Ascending aorta (tissue), 2 donors: Measurements from ENCODE around the gene SLX4. TPM values are rescaled to one million over a fixed set of nuclear protein-coding genes. Genes with fewer than 3 reads are reported as not detected.

Experiments used
- DNase-seq, 2 donors: peaks; one replicate each; pipeline ENCODE4 v3.0.0-alpha.2; 2019; ENCODE audit warnings: low spot score in 2 of 2
- H3K27ac ChIP-seq, 2 donors: fragments of 200-600 bp; sonication (generic); one replicate each; pipeline ENCODE4 v1.5.1; 2016 to 2017; ENCODE audit warnings: mild to moderate bottlenecking in 1 of 2
- H3K27me3 ChIP-seq: fragments of 200-600 bp; sonication (generic); one replicate; pipeline ENCODE4 v1.5.1; 2017
- H3K36me3 ChIP-seq, 2 donors: fragments of 200-600 bp; sonication (generic); one replicate each; pipeline ENCODE4 v1.5.1; 2016
- H3K4me1 ChIP-seq, 2 donors: fragments of 200-600 bp; sonication (generic); one replicate each; pipeline ENCODE4 v1.5.1; 2016 to 2017; ENCODE audit warnings: mild to moderate bottlenecking in 1 of 2
- H3K4me3 ChIP-seq, 2 donors: fragments of 200-600 bp; sonication (generic); one replicate each; pipeline ENCODE4 v1.5.1; 2016 to 2017; ENCODE audit warnings: mild to moderate bottlenecking in 1 of 2
- H3K9me3 ChIP-seq, 2 donors: fragments of 200-600 bp; sonication (generic); one replicate each; pipeline ENCODE4 v1.5.1; 2016
- CTCF ChIP-seq, 3 experiments: fragments of 200-600 bp in 2 of 3; fragments of 450-650 bp in 1 of 3; sonication (generic) in 2 of 3; IDR thresholded peaks; one replicate each; pipeline ENCODE4 v1.5.1; 2016 to 2019; ENCODE audit warnings: antibody characterized with exemption in 3 of 3, mild to moderate bottlenecking in 1 of 3, moderate library complexity in 1 of 3
- intact Hi-C: fragments of 100-400 bp; cut with DNase I; formaldehyde crosslinking; loops from one replicate; pipeline ENCODE4 v1.15.1; 2023
- total RNA-seq: library from RNA; depleted of rRNA; stranded (reverse); fragments of >200 nt; gene quantifications from one replicate; pipeline ENCODE4 v1.1.0, GENCODE V29; 2016

The SLX4 gene
- total RNA-seq, 1 donor from 2014 or later, result 3.4 TPM

GRCh38 chr16:3564889-3565141, 46.6 kb downstream of the SLX4 start:
- intact Hi-C loops, result no loop called here
- H3K9me3 ChIP-seq, result no peaks in the 10 kb centered on the region
- H3K27me3 ChIP-seq, result no peaks in the 10 kb centered on the region
- no peaks in the 10 kb centered on the region for H3K4me1 ChIP-seq
- no peak overlapping the region for H3K4me3 ChIP-seq
- no peaks in the 10 kb centered on the region for H3K36me3 ChIP-seq
- no peak for DNase-seq
- no peak overlapping the region for H3K27ac ChIP-seq
- TF ChIP-seq CTCF (IDR thresholded peaks at IDR 0.05), result no peak

GRCh38 chr16:3564130-3564888, 47.1 kb downstream of the SLX4 start:
- no peak overlapping the region for H3K4me3 ChIP-seq
- no peak overlapping the region for H3K27ac ChIP-seq
- intact Hi-C loops, result no loop called here
- TF ChIP-seq CTCF (IDR thresholded peaks at IDR 0.05), result no peak
- DNase-seq, result no peak
- no peaks in the 10 kb centered on the region for H3K36me3 ChIP-seq
- H3K27me3 ChIP-seq, result no peaks in the 10 kb centered on the region
- H3K4me1 ChIP-seq, result no peaks in the 10 kb centered on the region
- no peaks in the 10 kb centered on the region for H3K9me3 ChIP-seq

- Histone ChIP-seq H3K9me3 (no peaks in the 10 kb centered on the region), H3K36me3 (no peaks in the 10 kb centered on the region), H3K4me1 (no peaks in the 10 kb centered on the region), H3K27me3 (no peaks in the 10 kb centered on the region), H3K4me3 (no peak overlapping the region), H3K27ac (no peak overlapping the region)
- no peak for DNase-seq
- TF ChIP-seq CTCF (IDR thresholded peaks at IDR 0.05), result no peak
- intact Hi-C loops, result no loop called here
Observed at GRCh38 chr16:3562914-3563480, 48.4 kb downstream of the SLX4 start.

- Histone ChIP-seq H3K4me1 (no peaks in the 10 kb centered on the region), H3K4me3 (no peak overlapping the region), H3K27me3 (no peaks in the 10 kb centered on the region), H3K9me3 (no peaks in the 10 kb centered on the region), H3K27ac (no peak overlapping the region), H3K36me3 (no peaks in the 10 kb centered on the region)
- no peak for TF ChIP-seq CTCF (IDR thresholded peaks at IDR 0.05)
- intact Hi-C loops, result no loop called here
- DNase-seq, result no peak
Observed at GRCh38 chr16:3561626-3562025, 49.8 kb downstream of the SLX4 start.

GRCh38 chr16:3554351-3554928, 57.0 kb downstream of the SLX4 start:
- no peak overlapping the region for H3K4me3 ChIP-seq
- no peaks in the 10 kb centered on the region for H3K9me3 ChIP-seq
- no peaks in the 10 kb centered on the region for H3K27me3 ChIP-seq
- no peak overlapping the region for H3K27ac ChIP-seq
- intact Hi-C loops, result no loop called here
- TF ChIP-seq CTCF (IDR thresholded peaks at IDR 0.05), result no peak
- DNase-seq, result no peak
- H3K4me1 ChIP-seq, result no peaks in the 10 kb centered on the region
- H3K36me3 ChIP-seq, result no peaks in the 10 kb centered on the region
